RWPE1 (cell line): Measurements from ENCODE around the gene KIF3B.

Source experiments
- CTCF ChIA-PET: fragments of 350-600 bp; sonication (Branson Sonifier 250); formaldehyde crosslinking; extraction: SDS; loops from one replicate; lab custom pipeline; 2021; lab: Yijun Ruan, JAX
- POLR2A ChIA-PET: fragments of 400-600 bp; formaldehyde crosslinking; extraction: SDS; loops from one replicate; lab custom pipeline; 2020; ENCODE audit warnings: antibody characterized with exemption; ENCODE audit not compliant: low non-redundant PET; lab: Yijun Ruan, JAX
- DNase-seq: peaks from one replicate; pipeline ENCODE4 v3.0.0; 2012; ENCODE audit warnings: low spot score
- H3K27ac ChIP-seq: fragments of 450-650 bp; 2 replicates; pipeline ENCODE4 v1.5.1; 2017
- CTCF ChIP-seq: fragments of 450-650 bp; conservative IDR thresholded peaks from 2 replicates; pipeline ENCODE4 v1.5.1; 2017; ENCODE audit warnings: low read depth, mild to moderate bottlenecking

KIF3B gene

GRCh38 chr20:32289661-32290431, 12.4 kb downstream of the KIF3B start:
- no peak for DNase-seq
- H3K27ac ChIP-seq, result no peak overlapping the region
- ChIA-PET POLR2A (no interaction called here), CTCF (interaction anchor here (0.6 kb wide), 1 partner anchor 84 kb away, joined by 3 read pairs; no protein-coding TSS in a partner anchor)
- no peak for TF ChIP-seq CTCF

GRCh38 chr20:32291166-32291565, 13.7 kb downstream of the KIF3B start:
- no peak for DNase-seq
- TF ChIP-seq CTCF, result no peak
- H3K27ac ChIP-seq, result no peak overlapping the region
- ChIA-PET POLR2A (no interaction called here), CTCF (no interaction called here)

GRCh38 chr20:32292548-32292947, 15.1 kb downstream of the KIF3B start:
- no peak for TF ChIP-seq CTCF
- POLR2A ChIA-PET, result no interaction called here

GRCh38 chr20:32294071-32294470, 16.6 kb downstream of the KIF3B start:
- no peak for TF ChIP-seq CTCF
- ChIA-PET CTCF (no interaction called here), POLR2A (no interaction called here)
- DNase-seq, result no peak
- no peak overlapping the region for H3K27ac ChIP-seq

More at GRCh38 chr20:32292548-32292947, 15.1 kb downstream of the KIF3B start:
- no peak for DNase-seq
- no peak overlapping the region for H3K27ac ChIP-seq
- CTCF ChIA-PET, result interaction anchor here (0.7 kb wide), 1 partner anchor 8 kb away, joined by 3 read pairs; no protein-coding TSS in a partner anchor

- TF ChIP-seq CTCF, result no peak
- H3K27ac ChIP-seq, result no peak overlapping the region
- ChIA-PET CTCF (no interaction called here), POLR2A (no interaction called here)
- no peak for DNase-seq
These were observed 19.0 kb downstream of the KIF3B start for GRCh38 chr20:32296412-32296811.

- POLR2A ChIA-PET, result no interaction called here
These were observed 19.5 kb downstream of the KIF3B start for GRCh38 chr20:32296819-32297420.

More at GRCh38 chr20:32296819-32297420, 19.5 kb downstream of the KIF3B start:
- H3K27ac ChIP-seq, result no peak overlapping the region
- no peak for TF ChIP-seq CTCF
- DNase-seq, result no peak
- CTCF ChIA-PET, result interaction anchor here (0.6 kb wide), 1 partner anchor 89 kb away, joined by 4 read pairs; no protein-coding TSS in a partner anchor
